Neural progenitor cell (in vitro differentiated cells): ENCODE results near the gene UBE3D. TPM values are rescaled to one million over a fixed set of nuclear protein-coding genes. Genes with fewer than 3 reads are reported as not detected.

Experiments used
- DNase-seq: peaks from one replicate; pipeline ENCODE4 v3.0.0-alpha.2; 2016; ENCODE audit warnings: low spot score
- H2AFZ ChIP-seq: fragments of 200-600 bp; sonication (generic); replicated peaks from 2 replicates; pipeline ENCODE4 v1.6.1; 2016; ENCODE audit warnings: antibody characterized with exemption
- H3F3A ChIP-seq: fragments of 200-600 bp; sonication (generic); 2 replicates; pipeline ENCODE4 v1.6.1; 2016; ENCODE audit warnings: antibody characterized with exemption, low read depth
- H3K27ac ChIP-seq: fragments of 200-600 bp; sonication (generic); 2 replicates; pipeline ENCODE4 v1.5.1; 2016; ENCODE audit warnings: mild to moderate bottlenecking
- H3K27me3 ChIP-seq: fragments of 200-600 bp; sonication (generic); 2 replicates; pipeline ENCODE4 v1.6.1; 2016; ENCODE audit warnings: mild to moderate bottlenecking, moderate library complexity
- H3K36me3 ChIP-seq: fragments of 200-600 bp; sonication (generic); 2 replicates; pipeline ENCODE4 v1.5.1; 2016
- H3K4me1 ChIP-seq: fragments of 200-600 bp; sonication (generic); 2 replicates; pipeline ENCODE4 v1.6.1; 2016; ENCODE audit warnings: mixed run types
- H3K4me2 ChIP-seq: fragments of 200-600 bp; sonication (generic); 2 replicates; pipeline ENCODE4 v1.6.1; 2016
- H3K4me3 ChIP-seq: fragments of 200-600 bp; sonication (generic); 2 replicates; pipeline ENCODE4 v1.5.1; 2016
- H3K79me2 ChIP-seq: fragments of 200-600 bp; sonication (generic); 2 replicates; pipeline ENCODE4 v1.6.1; 2016; ENCODE audit warnings: low read depth
- H3K9ac ChIP-seq: fragments of 200-600 bp; sonication (generic); 2 replicates; pipeline ENCODE4 v1.6.1; 2016
- H3K9me3 ChIP-seq: fragments of 200-600 bp; sonication (generic); 2 replicates; pipeline ENCODE4 v1.5.1; 2016; ENCODE audit warnings: low read depth
- H4K20me1 ChIP-seq: fragments of 200-600 bp; sonication (generic); 2 replicates; pipeline ENCODE4 v1.6.1; 2016; ENCODE audit warnings: low read depth
- H3K27ac Mint-ChIP-seq: 3 replicates; pipeline ENCODE4 v1.8.0; 2021; ENCODE audit warnings: mixed read lengths
- H3K27me3 Mint-ChIP-seq: 2 replicates; pipeline ENCODE4 v1.8.0; 2022; ENCODE audit warnings: low read depth, mild to moderate bottlenecking, inconsistent platforms, moderate library complexity, mixed read lengths; ENCODE audit not compliant: insufficient read depth
- H3K36me3 Mint-ChIP-seq: 3 replicates; pipeline ENCODE4 v1.8.0; 2021; ENCODE audit warnings: mixed read lengths
- H3K4me1 Mint-ChIP-seq: 3 replicates; pipeline ENCODE4 v1.8.0; 2021; ENCODE audit warnings: mixed read lengths
- H3K4me3 Mint-ChIP-seq: 3 replicates; pipeline ENCODE4 v1.8.0; 2021; ENCODE audit warnings: mild to moderate bottlenecking, moderate library complexity, mixed read lengths
- H3K9me3 Mint-ChIP-seq: 3 replicates; pipeline ENCODE4 v1.8.0; 2020; ENCODE audit warnings: mixed read lengths
- EZH2 ChIP-seq: fragments of 200-600 bp; sonication (generic); IDR thresholded peaks from 2 replicates; pipeline ENCODE4 v1.6.1; 2017; ENCODE audit warnings: antibody characterized with exemption, mild to moderate bottlenecking, moderate library complexity
- EZH2phosphoT487 ChIP-seq: fragments of 200-600 bp; sonication (generic); IDR thresholded peaks from 2 replicates; pipeline ENCODE4 v1.6.1; 2017; ENCODE audit warnings: antibody characterized with exemption
- total RNA-seq: library from RNA; depleted of rRNA; stranded (reverse); fragments of >200 nt; gene quantifications from 2 replicates; pipeline ENCODE4 v1.2.3, GENCODE V29; 2015; ENCODE audit warnings: low replicate concordance
- TF ChIP-seq, protein P1 (sequence below): fragments of 200-600 bp; sonication (generic); IDR thresholded peaks from 2 replicates; pipeline ENCODE4 v1.5.1; 2017; ENCODE audit warnings: antibody characterized with exemption, mild to moderate bottlenecking

Gene UBE3D
- total RNA-seq, 1 donor from 2014 or later = 86.3 TPM

DNA sequence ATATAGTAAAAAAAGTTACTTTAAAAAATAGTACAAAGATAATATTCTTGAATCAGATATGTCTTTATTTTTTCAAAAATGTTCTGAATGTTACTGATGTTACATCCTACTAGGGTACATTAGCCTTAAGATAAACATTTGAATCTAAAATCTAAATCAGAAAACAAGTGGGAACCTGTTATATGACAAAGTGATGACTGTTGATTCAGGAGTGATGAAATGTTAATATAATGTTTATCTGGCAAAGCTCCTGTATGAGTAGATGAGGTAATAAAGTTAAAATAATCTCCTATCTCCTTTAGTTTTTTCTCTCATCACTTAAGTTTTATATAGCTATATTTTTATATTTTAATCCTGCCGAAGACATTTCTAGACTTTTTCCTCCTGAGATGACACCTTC is 6.1 kb upstream of the UBE3D start:
- H4K20me1 ChIP-seq = no peaks in the 10 kb centered on the region
- no peak overlapping the region for H3K9ac ChIP-seq
- peaks cover 4% of the 10 kb centered on the region for H3K9me3 Mint-ChIP-seq
- H3K27me3 ChIP-seq = no peaks in the 10 kb centered on the region
- H3K9me3 ChIP-seq = no peaks in the 10 kb centered on the region
- no peak for TF ChIP-seq EZH2
- TF ChIP-seq, protein P1, sequence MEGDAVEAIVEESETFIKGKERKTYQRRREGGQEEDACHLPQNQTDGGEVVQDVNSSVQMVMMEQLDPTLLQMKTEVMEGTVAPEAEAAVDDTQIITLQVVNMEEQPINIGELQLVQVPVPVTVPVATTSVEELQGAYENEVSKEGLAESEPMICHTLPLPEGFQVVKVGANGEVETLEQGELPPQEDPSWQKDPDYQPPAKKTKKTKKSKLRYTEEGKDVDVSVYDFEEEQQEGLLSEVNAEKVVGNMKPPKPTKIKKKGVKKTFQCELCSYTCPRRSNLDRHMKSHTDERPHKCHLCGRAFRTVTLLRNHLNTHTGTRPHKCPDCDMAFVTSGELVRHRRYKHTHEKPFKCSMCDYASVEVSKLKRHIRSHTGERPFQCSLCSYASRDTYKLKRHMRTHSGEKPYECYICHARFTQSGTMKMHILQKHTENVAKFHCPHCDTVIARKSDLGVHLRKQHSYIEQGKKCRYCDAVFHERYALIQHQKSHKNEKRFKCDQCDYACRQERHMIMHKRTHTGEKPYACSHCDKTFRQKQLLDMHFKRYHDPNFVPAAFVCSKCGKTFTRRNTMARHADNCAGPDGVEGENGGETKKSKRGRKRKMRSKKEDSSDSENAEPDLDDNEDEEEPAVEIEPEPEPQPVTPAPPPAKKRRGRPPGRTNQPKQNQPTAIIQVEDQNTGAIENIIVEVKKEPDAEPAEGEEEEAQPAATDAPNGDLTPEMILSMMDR = no peak
- TF ChIP-seq EZH2phosphoT487 = no peak
- no peak overlapping the region for H3K27ac Mint-ChIP-seq
- no peak overlapping the region for H2AFZ ChIP-seq
- no peaks in the 10 kb centered on the region for H3K27me3 Mint-ChIP-seq
- no peak overlapping the region for H3K4me3 Mint-ChIP-seq
- peaks cover 7% of the 10 kb centered on the region for H3K36me3 Mint-ChIP-seq
- no peaks in the 10 kb centered on the region for H3K36me3 ChIP-seq
- peaks cover 13% of the 10 kb centered on the region for H3K4me1 Mint-ChIP-seq
- no peak overlapping the region for H3K4me2 ChIP-seq
- H3F3A ChIP-seq = peaks cover 24% of the 10 kb centered on the region
- no peak overlapping the region for H3K4me3 ChIP-seq
- no peak overlapping the region for H3K27ac ChIP-seq
- DNase-seq = no peak
- peaks cover 30% of the 10 kb centered on the region for H3K4me1 ChIP-seq
- H3K79me2 ChIP-seq = peaks cover 85% of the 10 kb centered on the region

DNA sequence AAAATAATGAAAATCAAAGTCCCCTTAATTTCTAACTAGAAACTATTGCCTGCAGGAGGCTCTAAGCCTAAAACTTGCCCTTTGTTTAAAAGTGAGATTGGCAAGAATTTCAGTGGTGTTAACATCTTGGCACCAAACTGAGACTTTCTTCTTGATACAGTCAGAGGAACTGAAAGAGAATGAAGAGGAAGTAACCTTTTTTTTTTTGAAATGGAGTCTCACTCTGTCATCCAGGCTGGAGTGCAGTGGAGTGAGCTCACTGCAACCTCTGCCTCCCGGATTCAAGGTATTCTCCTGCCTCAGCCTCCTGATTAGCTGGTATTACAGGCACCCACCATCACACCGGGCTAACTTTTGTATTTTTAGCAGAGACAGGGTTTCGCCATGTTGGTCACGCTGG is 5.4 kb upstream of the UBE3D start:
- Histone ChIP-seq H3F3A (peaks cover 24% of the 10 kb centered on the region), H2AFZ (no peak overlapping the region), H4K20me1 (no peaks in the 10 kb centered on the region), H3K4me1 (peaks cover 31% of the 10 kb centered on the region), H3K36me3 (no peaks in the 10 kb centered on the region), H3K9me3 (no peaks in the 10 kb centered on the region), H3K27me3 (no peaks in the 10 kb centered on the region), H3K79me2 (peaks cover 78% of the 10 kb centered on the region), H3K4me2 (peak overlapping the region; percentile 28), H3K27ac (no peak overlapping the region), H3K9ac (no peak overlapping the region), H3K4me3 (no peak overlapping the region)
- no peaks in the 10 kb centered on the region for H3K27me3 Mint-ChIP-seq
- peaks cover 3% of the 10 kb centered on the region for H3K9me3 Mint-ChIP-seq
- TF ChIP-seq EZH2phosphoT487 (no peak), EZH2 (no peak)
- TF ChIP-seq, protein P1 = no peak
- H3K27ac Mint-ChIP-seq = no peak overlapping the region
- DNase-seq = no peak
- H3K4me3 Mint-ChIP-seq = no peak overlapping the region
- peaks cover 7% of the 10 kb centered on the region for H3K36me3 Mint-ChIP-seq
- peaks cover 13% of the 10 kb centered on the region for H3K4me1 Mint-ChIP-seq

DNA sequence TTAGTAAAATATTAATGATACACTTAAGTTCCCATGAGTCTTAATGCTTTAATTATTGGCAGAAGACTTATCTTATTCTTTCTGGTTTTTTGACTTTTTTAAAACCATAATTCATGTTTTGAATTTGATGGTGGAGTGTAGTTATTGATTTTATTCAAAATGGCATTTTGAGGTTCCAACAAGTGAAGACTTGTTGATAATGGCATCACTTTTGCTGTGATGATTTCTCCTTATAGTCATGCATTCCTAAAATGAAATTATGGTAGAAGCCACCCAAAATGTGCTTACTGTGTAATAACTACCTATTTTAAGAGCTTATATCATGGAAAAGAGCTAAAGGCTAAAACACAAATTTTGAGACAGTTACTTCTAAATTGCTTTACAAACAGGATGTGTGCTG is 4.0 kb upstream of the UBE3D start:
- no peak for TF ChIP-seq EZH2phosphoT487
- TF ChIP-seq, protein P1 = no peak
- no peak for TF ChIP-seq EZH2
- Mint-ChIP-seq H3K4me1 (peaks cover 18% of the 10 kb centered on the region), H3K36me3 (no peaks in the 10 kb centered on the region), H3K27ac (no peak overlapping the region), H3K9me3 (no peaks in the 10 kb centered on the region), H3K4me3 (no peak overlapping the region), H3K27me3 (no peaks in the 10 kb centered on the region)
- Histone ChIP-seq H3K27ac (peak overlapping the region; percentile 6), H2AFZ (no peak overlapping the region), H3K36me3 (no peaks in the 10 kb centered on the region), H3K27me3 (no peaks in the 10 kb centered on the region), H3K9me3 (no peaks in the 10 kb centered on the region), H4K20me1 (no peaks in the 10 kb centered on the region), H3F3A (peaks cover 32% of the 10 kb centered on the region), H3K9ac (no peak overlapping the region), H3K79me2 (peaks cover 73% of the 10 kb centered on the region), H3K4me3 (peak overlapping the region; percentile 72), H3K4me2 (peak overlapping the region; percentile 82), H3K4me1 (peaks cover 34% of the 10 kb centered on the region)
- no peak for DNase-seq
